ENCODE results near the gene ALOX12B. TPM values are rescaled to one million over a fixed set of nuclear protein-coding genes. Genes with fewer than 3 reads are reported as not detected.

ALOX12B gene
- polyA plus RNA-seq, 1 of the 3 experiments (the other 2 are of a cell fraction), result 0.20 TPM

DNA sequence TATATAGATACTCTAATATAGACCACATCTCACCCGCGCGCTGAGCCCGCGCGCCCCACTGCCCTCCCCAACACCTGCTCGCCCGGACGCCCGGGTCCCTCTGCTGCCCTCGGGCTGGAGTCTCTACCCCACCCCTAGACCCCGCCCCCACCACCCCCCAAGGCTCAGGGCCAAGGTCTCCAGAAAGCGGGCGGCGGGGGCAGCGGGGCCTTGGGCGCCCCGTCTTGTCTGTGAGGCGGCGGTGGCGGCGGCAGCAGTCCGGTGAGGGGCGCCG, 33.8 kb upstream of the ALOX12B start:
- ChIA-PET POLR2A (no interaction called here), CTCF (interaction anchor here (1.1 to 3.8 kb wide), 6 partner anchors 13 to 102 kb away, joined by 3 to 41 read pairs (median 7); no protein-coding TSS in a partner anchor)
- no peaks in the 10 kb centered on the region for H3K9me2 ChIP-seq
- H3K27me3 ChIP-seq (ENCODE audit: insufficient read depth), result peaks cover 3% of the 10 kb centered on the region; the same call in 1 of the 2 replicates
- H4K20me1 ChIP-seq (ENCODE audit: insufficient read depth), result peaks cover 15% of the 10 kb centered on the region
- no peak for TF ChIP-seq TCF12 (IDR thresholded peaks at IDR 0.05)
- TF ChIP-seq ELF1 (IDR thresholded peaks at IDR 0.05), result no peak
- TF ChIP-seq RFX5 (IDR thresholded peaks at IDR 0.05; ENCODE audit: low read length), result no peak
- no peak for TF ChIP-seq NFIC (IDR thresholded peaks at IDR 0.05; ENCODE audit: borderline replicate concordance)
- TF ChIP-seq, protein P1, sequence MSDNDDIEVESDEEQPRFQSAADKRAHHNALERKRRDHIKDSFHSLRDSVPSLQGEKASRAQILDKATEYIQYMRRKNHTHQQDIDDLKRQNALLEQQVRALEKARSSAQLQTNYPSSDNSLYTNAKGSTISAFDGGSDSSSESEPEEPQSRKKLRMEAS (IDR thresholded peaks at IDR 0.05; ENCODE audit: low read depth), result no peak
- no peak for DNase-seq
- peak overlapping the region; percentile 78; the same call in 1 of the 2 replicates for H2AFZ ChIP-seq (ENCODE audit: low read depth)
- no peaks in the 10 kb centered on the region for H3K9me3 ChIP-seq
- H3K9ac ChIP-seq, result no peak overlapping the region
- no peak overlapping the region; a peak in 1 of 4 replicates for H3K27ac ChIP-seq (ENCODE audit: low read depth in 2 of 2, low read length in 1 of 2)
- H3K4me2 ChIP-seq, result peak overlapping the region; percentile 97
- H3K4me1 ChIP-seq (ENCODE audit: control insufficient read depth in 1 of 2, insufficient read depth in 2 of 2, low read depth in 1 of 2, low read length in 1 of 2), result peaks cover 0 to 41% of the 10 kb centered on the region in 2 experiments; a peak in 2 of 4 replicates
- H3K79me2 ChIP-seq (ENCODE audit: insufficient read depth), result no peaks in the 10 kb centered on the region
- H3F3A ChIP-seq (replicated peaks; ENCODE audit: insufficient read depth), result peaks cover 28% of the 10 kb centered on the region
- 1% methylated on average over 11 of the region's 25 CpGs for WGBS (ENCODE audit: low lambda C conversion rate)
- H3K4me3 ChIP-seq (ENCODE audit: low read depth in 2 of 2, low read length in 1 of 2), result peak overlapping the region; percentile 53 to 81
- no peaks in the 10 kb centered on the region for H3K36me3 ChIP-seq (replicated peaks in 1 of 2; ENCODE audit: control insufficient read depth in 1 of 2, insufficient read depth in 2 of 2, low read length in 1 of 2)

DNA sequence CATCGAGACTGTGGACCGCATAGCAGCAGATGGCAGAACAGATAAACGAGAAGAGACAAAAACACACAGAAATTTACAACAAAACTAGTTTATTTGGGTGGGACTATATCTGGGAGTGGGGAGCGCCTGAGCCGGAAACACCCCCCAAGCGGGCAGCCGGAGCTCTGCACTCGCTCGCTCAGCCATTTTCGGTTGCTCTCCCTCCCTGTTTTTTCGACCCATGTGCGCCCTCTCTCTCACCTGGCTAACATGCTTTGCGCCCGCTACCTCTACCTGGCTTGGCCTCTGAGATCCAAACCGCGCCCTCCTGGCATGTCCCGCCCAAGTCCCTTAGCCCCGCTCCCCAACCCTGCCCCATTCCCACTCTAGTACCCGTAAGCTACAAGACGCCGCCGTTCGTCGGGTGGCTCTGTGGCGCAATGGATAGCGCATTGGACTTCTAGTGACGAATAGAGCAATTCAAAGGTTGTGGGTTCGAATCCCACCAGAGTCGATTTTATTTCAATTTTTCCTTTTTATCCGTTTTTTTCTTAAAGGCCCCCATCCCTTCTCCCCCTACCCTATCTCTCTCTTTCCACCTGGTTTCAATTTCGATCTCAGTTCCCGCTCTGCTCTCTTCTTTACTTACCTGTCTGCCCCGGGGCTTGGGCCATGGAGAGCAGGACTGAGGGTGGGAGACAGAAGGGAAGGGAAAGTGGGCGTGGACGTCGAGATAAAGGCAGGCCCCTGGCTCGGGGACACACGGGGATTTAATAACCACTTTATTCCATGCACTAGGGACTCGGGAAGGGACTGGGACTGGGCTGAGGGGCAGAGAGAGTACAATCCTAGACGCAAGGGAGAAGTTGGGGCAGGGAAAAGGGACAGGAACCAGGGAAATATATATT, 33.2 kb upstream of the ALOX12B start:
- H3K9me2 ChIP-seq, result no peaks in the 10 kb centered on the region
- peaks cover 15% of the 10 kb centered on the region for H4K20me1 ChIP-seq (ENCODE audit: insufficient read depth)
- H3K9me3 ChIP-seq, result no peaks in the 10 kb centered on the region
- H3K36me3 ChIP-seq (replicated peaks in 1 of 2; ENCODE audit: control insufficient read depth in 1 of 2, insufficient read depth in 2 of 2, low read length in 1 of 2), result no peaks in the 10 kb centered on the region
- POLR2A ChIA-PET, result interaction anchor here (0.6 kb wide), 1 partner anchor 90 kb away, joined by 3 read pairs; the partner anchor contains the start of gene AURKB
- peak; percentile 71 for DNase-seq
- H3F3A ChIP-seq (replicated peaks; ENCODE audit: insufficient read depth), result peaks cover 23% of the 10 kb centered on the region
- peaks cover 0 to 41% of the 10 kb centered on the region in 2 experiments; a peak in 2 of 4 replicates for H3K4me1 ChIP-seq (ENCODE audit: control insufficient read depth in 1 of 2, insufficient read depth in 2 of 2, low read depth in 1 of 2, low read length in 1 of 2)
- 3% methylated on average over 36 of the region's 40 CpGs for WGBS (ENCODE audit: low lambda C conversion rate)
- peak overlapping the region; percentile 53 to 81 for H3K4me3 ChIP-seq (ENCODE audit: low read depth in 2 of 2, low read length in 1 of 2)
- peak overlapping the region; percentile 97 for H3K4me2 ChIP-seq
- H3K79me2 ChIP-seq (ENCODE audit: insufficient read depth), result no peaks in the 10 kb centered on the region
- peak overlapping the region; percentile 58 for H2AFZ ChIP-seq (ENCODE audit: low read depth)
- H3K27ac ChIP-seq (ENCODE audit: low read depth in 2 of 2, low read length in 1 of 2), result peak overlapping the region; percentile 63 to 72
- CTCF ChIA-PET, result interaction anchor here (0.6 to 15.2 kb wide), 23 partner anchors 7 to 102 kb away, joined by 3 to 298 read pairs (median 13); partner anchors contain the start of genes ALOX12B, TMEM107 and VAMP2
- H3K9ac ChIP-seq, result peak overlapping the region; percentile 65; the same call in 1 of the 2 replicates
- peaks cover 7% of the 10 kb centered on the region; the same call in 1 of the 2 replicates for H3K27me3 ChIP-seq (ENCODE audit: insufficient read depth)
- TF ChIP-seq, protein P2, sequence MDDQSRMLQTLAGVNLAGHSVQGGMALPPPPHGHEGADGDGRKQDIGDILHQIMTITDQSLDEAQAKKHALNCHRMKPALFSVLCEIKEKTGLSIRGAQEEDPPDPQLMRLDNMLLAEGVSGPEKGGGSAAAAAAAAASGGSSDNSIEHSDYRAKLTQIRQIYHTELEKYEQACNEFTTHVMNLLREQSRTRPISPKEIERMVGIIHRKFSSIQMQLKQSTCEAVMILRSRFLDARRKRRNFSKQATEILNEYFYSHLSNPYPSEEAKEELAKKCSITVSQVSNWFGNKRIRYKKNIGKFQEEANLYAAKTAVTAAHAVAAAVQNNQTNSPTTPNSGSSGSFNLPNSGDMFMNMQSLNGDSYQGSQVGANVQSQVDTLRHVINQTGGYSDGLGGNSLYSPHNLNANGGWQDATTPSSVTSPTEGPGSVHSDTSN (IDR thresholded peaks at IDR 0.05), result no peak
- TF ChIP-seq MEF2A (IDR thresholded peaks at IDR 0.05; ENCODE audit: borderline replicate concordance, low read depth) (no peak), NFIC (IDR thresholded peaks at IDR 0.05; ENCODE audit: borderline replicate concordance) (no peak), FOSL2 (IDR thresholded peaks at IDR 0.05; ENCODE audit: borderline replicate concordance, low read depth) (peak; percentile 47; the same call in 1 of the 2 replicates), FOXM1 (IDR thresholded peaks at IDR 0.05; ENCODE audit: low read depth) (no peak), ELF1 (IDR thresholded peaks at IDR 0.05) (no peak), SIN3A (IDR thresholded peaks at IDR 0.05; ENCODE audit: borderline replicate concordance, low read depth, low read length) (no peak), RCOR1 (IDR thresholded peaks at IDR 0.05; ENCODE audit: low read length) (no peak), YY1 (IDR thresholded peaks at IDR 0.05; ENCODE audit: low read depth) (peak; percentile 53; the same call in 1 of the 2 replicates), NRF1 (IDR thresholded peaks at IDR 0.05; ENCODE audit: low read depth, low read length) (no peak), MXI1 (IDR thresholded peaks at IDR 0.05; ENCODE audit: low read depth, low read length) (0 out of 2 replicates have a peak, but pooled peaks have one; percentile 7), GABPA (IDR thresholded peaks at IDR 0.05; ENCODE audit: low read depth) (peak; percentile 8; the same call in 1 of the 2 replicates), TCF12 (IDR thresholded peaks at IDR 0.05) (0 out of 2 replicates have a peak, but pooled peaks have one; percentile 21), JUND (IDR thresholded peaks at IDR 0.05) (no peak), EP300 (IDR thresholded peaks at IDR 0.05; ENCODE audit: borderline replicate concordance in 1 of 2, low read depth in 1 of 2, low read length in 1 of 2) (no peak), GATA2 (CRISPR knock-in tag; IDR thresholded peaks at IDR 0.05) (no peak)
- TF ChIP-seq, protein P3, sequence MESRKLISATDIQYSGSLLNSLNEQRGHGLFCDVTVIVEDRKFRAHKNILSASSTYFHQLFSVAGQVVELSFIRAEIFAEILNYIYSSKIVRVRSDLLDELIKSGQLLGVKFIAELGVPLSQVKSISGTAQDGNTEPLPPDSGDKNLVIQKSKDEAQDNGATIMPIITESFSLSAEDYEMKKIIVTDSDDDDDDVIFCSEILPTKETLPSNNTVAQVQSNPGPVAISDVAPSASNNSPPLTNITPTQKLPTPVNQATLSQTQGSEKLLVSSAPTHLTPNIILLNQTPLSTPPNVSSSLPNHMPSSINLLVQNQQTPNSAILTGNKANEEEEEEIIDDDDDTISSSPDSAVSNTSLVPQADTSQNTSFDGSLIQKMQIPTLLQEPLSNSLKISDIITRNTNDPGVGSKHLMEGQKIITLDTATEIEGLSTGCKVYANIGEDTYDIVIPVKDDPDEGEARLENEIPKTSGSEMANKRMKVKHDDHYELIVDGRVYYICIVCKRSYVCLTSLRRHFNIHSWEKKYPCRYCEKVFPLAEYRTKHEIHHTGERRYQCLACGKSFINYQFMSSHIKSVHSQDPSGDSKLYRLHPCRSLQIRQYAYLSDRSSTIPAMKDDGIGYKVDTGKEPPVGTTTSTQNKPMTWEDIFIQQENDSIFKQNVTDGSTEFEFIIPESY (IDR thresholded peaks at IDR 0.05; ENCODE audit: borderline replicate concordance, low read depth), result no peak
- TF ChIP-seq, protein P4, sequence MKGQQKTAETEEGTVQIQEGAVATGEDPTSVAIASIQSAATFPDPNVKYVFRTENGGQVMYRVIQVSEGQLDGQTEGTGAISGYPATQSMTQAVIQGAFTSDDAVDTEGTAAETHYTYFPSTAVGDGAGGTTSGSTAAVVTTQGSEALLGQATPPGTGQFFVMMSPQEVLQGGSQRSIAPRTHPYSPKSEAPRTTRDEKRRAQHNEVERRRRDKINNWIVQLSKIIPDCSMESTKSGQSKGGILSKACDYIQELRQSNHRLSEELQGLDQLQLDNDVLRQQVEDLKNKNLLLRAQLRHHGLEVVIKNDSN (IDR thresholded peaks at IDR 0.05; ENCODE audit: borderline replicate concordance, low read depth), result no peak
- TF ChIP-seq, protein P1 (IDR thresholded peaks at IDR 0.05; ENCODE audit: low read depth), result no peak; the same call in 1 of the 2 replicates
- TF ChIP-seq, protein P5, sequence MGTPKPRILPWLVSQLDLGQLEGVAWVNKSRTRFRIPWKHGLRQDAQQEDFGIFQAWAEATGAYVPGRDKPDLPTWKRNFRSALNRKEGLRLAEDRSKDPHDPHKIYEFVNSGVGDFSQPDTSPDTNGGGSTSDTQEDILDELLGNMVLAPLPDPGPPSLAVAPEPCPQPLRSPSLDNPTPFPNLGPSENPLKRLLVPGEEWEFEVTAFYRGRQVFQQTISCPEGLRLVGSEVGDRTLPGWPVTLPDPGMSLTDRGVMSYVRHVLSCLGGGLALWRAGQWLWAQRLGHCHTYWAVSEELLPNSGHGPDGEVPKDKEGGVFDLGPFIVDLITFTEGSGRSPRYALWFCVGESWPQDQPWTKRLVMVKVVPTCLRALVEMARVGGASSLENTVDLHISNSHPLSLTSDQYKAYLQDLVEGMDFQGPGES (IDR thresholded peaks at IDR 0.05; ENCODE audit: low read depth, low read length), result no peak
